Subcutaneous abdominal adipose tissue (tissue), 5 donors: ENCODE measurements around the gene POLR2J.
"Not testable (repeated sequence)": the region's sequence is repeated elsewhere in the genome, so short reads cannot be mapped to it uniquely, and the experiment has no call there.

Experiments used
- H3K27ac ChIP-seq: one replicate; pipeline ENCODE4 v1.7.0; 2013; ENCODE audit warnings: low read depth, mild to moderate bottlenecking, inconsistent platforms, low read length, moderate library complexity
- H3K27me3 ChIP-seq, 5 donors: one replicate each; pipeline ENCODE4 v1.7.0; 2013; ENCODE audit warnings: low read length in 5 of 5, inconsistent platforms in 1 of 5; ENCODE audit not compliant: control insufficient read depth in 5 of 5, insufficient read depth in 4 of 5
- H3K36me3 ChIP-seq, 5 donors: one replicate each; pipeline ENCODE4 v1.7.0; 2013; ENCODE audit warnings: low read length in 5 of 5; ENCODE audit not compliant: control insufficient read depth in 5 of 5, insufficient read depth in 5 of 5
- H3K4me1 ChIP-seq, 5 donors: one replicate each; pipeline ENCODE4 v1.7.0; 2013; ENCODE audit warnings: low read length in 5 of 5, mild to moderate bottlenecking in 3 of 5, moderate library complexity in 1 of 5; ENCODE audit not compliant: control insufficient read depth in 5 of 5, insufficient read depth in 5 of 5
- H3K4me3 ChIP-seq, 5 donors: one replicate each; pipeline ENCODE4 v1.7.0; 2013; ENCODE audit warnings: low read length in 5 of 5, low read depth in 1 of 5
- H3K9ac ChIP-seq, 5 donors: one replicate each; pipeline ENCODE4 v1.7.0; 2013; ENCODE audit warnings: low read length in 5 of 5, mild to moderate bottlenecking in 4 of 5, moderate library complexity in 3 of 5
- H3K9me3 ChIP-seq, 5 donors: one replicate each; pipeline ENCODE4 v1.7.0; 2013; ENCODE audit warnings: low read length in 5 of 5; ENCODE audit not compliant: control insufficient read depth in 5 of 5
- donor health status: healthy.
- donor health status: healthy.
- donor health status: healthy.
- donor health status: healthy.
- donor health status: healthy.

POLR2J gene

GRCh38 chr7:102478314-102479208 is at the start of gene POLR2J:
POLR2J (minus strand) TSS chr7:102478922; CDS start chr7:102478860, 62 bp downstream.
- H3K4me1 ChIP-seq, H3K9me3 ChIP-seq, H3K36me3 ChIP-seq, H3K27me3 ChIP-seq, H3K27ac ChIP-seq: not testable (repeated sequence)
- peak within 1 kb of the TSS in 1 of 5 donors; percentile 47 for H3K9ac ChIP-seq
- H3K4me3 ChIP-seq = peak within 1 kb of the TSS in 4 of 5 donors; percentile 36 to 55 (median 40)

- not testable (repeated sequence) for H3K9ac ChIP-seq, H3K27me3 ChIP-seq, H3K4me1 ChIP-seq, H3K27ac ChIP-seq, H3K9me3 ChIP-seq, H3K36me3 ChIP-seq, H3K4me3 ChIP-seq
Measured at GRCh38 chr7:102527822-102528793, 49.4 kb upstream of the POLR2J start.

GRCh38 chr7:102527182-102527581 is 48.5 kb upstream of the POLR2J start:
- H3K9ac ChIP-seq, H3K27ac ChIP-seq, H3K9me3 ChIP-seq, H3K36me3 ChIP-seq, H3K27me3 ChIP-seq, H3K4me3 ChIP-seq, H3K4me1 ChIP-seq: not testable (repeated sequence)

GRCh38 chr7:102524803-102525202 is 46.1 kb upstream of the POLR2J start:
- not testable (repeated sequence) for H3K9me3 ChIP-seq, H3K27ac ChIP-seq, H3K4me3 ChIP-seq, H3K9ac ChIP-seq, H3K27me3 ChIP-seq, H3K4me1 ChIP-seq, H3K36me3 ChIP-seq

GRCh38 chr7:102520797-102521196 is 42.1 kb upstream of the POLR2J start:
- not testable (repeated sequence) for H3K4me3 ChIP-seq, H3K9ac ChIP-seq, H3K4me1 ChIP-seq, H3K36me3 ChIP-seq, H3K27me3 ChIP-seq, H3K27ac ChIP-seq, H3K9me3 ChIP-seq

GRCh38 chr7:102517550-102518147 is 38.9 kb upstream of the POLR2J start, which contains the start of gene RASA4B:
RASA4B (minus strand) TSS chr7:102517777; CDS start chr7:102517710, 67 bp downstream.
- H3K27me3 ChIP-seq, H3K36me3 ChIP-seq, H3K4me1 ChIP-seq, H3K4me3 ChIP-seq, H3K9ac ChIP-seq, H3K9me3 ChIP-seq, H3K27ac ChIP-seq: not testable (repeated sequence)

- not testable (repeated sequence) for H3K4me1 ChIP-seq, H3K27me3 ChIP-seq, H3K36me3 ChIP-seq, H3K27ac ChIP-seq, H3K9ac ChIP-seq, H3K4me3 ChIP-seq, H3K9me3 ChIP-seq
Measured at GRCh38 chr7:102516951-102517350, 38.2 kb upstream of the POLR2J start.

- not testable (repeated sequence) for H3K4me3 ChIP-seq, H3K36me3 ChIP-seq, H3K9ac ChIP-seq, H3K27ac ChIP-seq, H3K27me3 ChIP-seq, H3K4me1 ChIP-seq, H3K9me3 ChIP-seq
Measured at GRCh38 chr7:102515889-102516288, 37.2 kb upstream of the POLR2J start.

GRCh38 chr7:102514881-102515721 is 36.4 kb upstream of the POLR2J start:
- H3K27ac ChIP-seq, H3K4me3 ChIP-seq, H3K36me3 ChIP-seq, H3K9ac ChIP-seq, H3K9me3 ChIP-seq, H3K27me3 ChIP-seq, H3K4me1 ChIP-seq: not testable (repeated sequence)
